ENCODE measurements around the gene SLC11A2. TPM values are rescaled to one million over a fixed set of nuclear protein-coding genes. Genes with fewer than 3 reads are reported as not detected.
A peak's percentile ranks its signal among the peaks of the same experiment; 100 is the strongest.
"Not testable (repeated sequence)": the region's sequence is repeated elsewhere in the genome, so short reads cannot be mapped to it uniquely, and the experiment has no call there.

SLC11A2 gene
- total RNA-seq, 1 donor from 2014 or later: 82.5 TPM

GRCh38 chr12:51028813-51029150, 2.6 kb upstream of the SLC11A2 start:
- DNase-seq (ENCODE audit: low spot score): no peak
- intact Hi-C loops (cut with DNase I): no loop called here
- ATAC-seq: no peak

- ATAC-seq (no peak), DNase-seq (ENCODE audit: low spot score) (no peak)
- intact Hi-C loops (cut with DNase I): no loop called here
Observed at GRCh38 chr12:51028126-51028812, 2.1 kb upstream of the SLC11A2 start.

GRCh38 chr12:51027342-51027835, 1.2 kb upstream of the SLC11A2 start:
- DNase-seq (ENCODE audit: low spot score) (no peak), ATAC-seq (no peak)
- intact Hi-C loops (cut with DNase I): no loop called here

GRCh38 chr12:51025338-51025835, 797 bp downstream of the SLC11A2 start:
- intact Hi-C loops (cut with DNase I): no loop called here
- no peak for DNase-seq (ENCODE audit: low spot score)
- no peak for ATAC-seq

DNA sequence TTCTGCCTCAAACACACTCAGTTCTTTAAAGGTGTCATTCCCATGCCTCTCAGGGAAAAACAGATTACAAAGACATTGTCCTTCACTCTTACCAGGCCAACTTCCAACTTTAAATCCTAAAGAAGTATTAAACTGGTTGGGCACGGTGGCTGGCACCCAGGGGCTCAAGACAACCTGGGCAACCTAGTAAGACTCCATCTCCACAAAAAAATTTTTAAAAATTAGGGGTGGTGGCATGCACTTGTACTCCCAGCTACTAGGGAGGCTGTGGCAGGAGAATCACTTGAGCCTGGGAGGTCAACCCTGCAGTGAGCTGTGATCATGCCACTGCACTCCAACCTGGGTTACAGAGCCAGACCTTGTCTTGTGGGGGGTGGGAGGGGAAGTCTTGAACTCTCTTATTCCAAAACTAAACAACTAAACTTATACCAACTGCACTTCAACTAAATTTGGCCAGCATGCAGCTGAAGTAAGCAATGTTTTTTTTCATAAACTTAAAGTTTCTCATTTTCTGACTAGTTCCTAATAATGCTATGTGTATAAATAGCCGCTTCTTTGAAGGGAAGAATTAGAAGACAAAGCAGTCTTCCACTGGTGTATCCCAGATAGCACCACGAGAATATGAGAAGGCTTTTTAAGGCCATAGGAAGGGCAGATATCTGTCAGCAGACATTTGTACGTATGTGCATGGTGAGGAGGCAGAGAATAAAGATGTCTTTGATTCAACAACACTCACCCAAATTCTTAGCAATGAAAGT, 2.4 kb downstream of the SLC11A2 start:
- no peak for ATAC-seq
- DNase-seq (ENCODE audit: low spot score): no peak
- intact Hi-C loops (cut with DNase I): no loop called here

DNA sequence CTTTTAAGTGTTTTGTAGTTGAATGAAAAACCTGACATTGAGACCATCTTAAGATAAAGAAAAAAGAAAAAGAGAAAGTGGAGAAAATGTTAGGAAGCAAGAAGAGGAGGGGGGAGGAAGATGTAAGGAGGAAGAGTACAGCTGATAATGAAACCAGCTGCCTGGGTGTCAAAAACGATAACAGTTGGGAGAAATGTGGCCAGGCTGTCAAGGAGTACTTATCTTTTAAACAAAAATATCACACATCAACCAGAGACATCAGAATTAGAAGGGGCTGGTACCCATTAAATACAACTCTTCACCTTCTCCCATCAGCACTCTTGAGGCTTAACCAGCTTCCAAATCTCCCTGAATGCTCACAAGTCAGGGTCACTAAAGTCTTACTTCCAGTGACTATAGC, 4.5 kb downstream of the SLC11A2 start:
- DNase-seq (ENCODE audit: low spot score) (no peak), ATAC-seq (no peak)
- intact Hi-C loops (cut with DNase I): no loop called here

GRCh38 chr12:51020448-51021182, 5.6 kb downstream of the SLC11A2 start:
- DNase-seq (ENCODE audit: low spot score) (no peak), ATAC-seq (no peak)
- intact Hi-C loops (cut with DNase I): no loop called here

- ATAC-seq: no peak
- intact Hi-C loops (cut with DNase I): no loop called here
- DNase-seq (ENCODE audit: low spot score): no peak
Observed at GRCh38 chr12:51019927-51020326, 6.3 kb downstream of the SLC11A2 start.

GRCh38 chr12:51018956-51019355, 7.2 kb downstream of the SLC11A2 start:
- intact Hi-C loops (cut with DNase I): no loop called here
- no peak for DNase-seq (ENCODE audit: low spot score)
- ATAC-seq: no peak

GRCh38 chr12:51017452-51017851, 8.7 kb downstream of the SLC11A2 start:
- ATAC-seq: no peak
- intact Hi-C loops (cut with DNase I): no loop called here
- no peak for DNase-seq (ENCODE audit: low spot score)

GRCh38 chr12:51014467-51014866, 11.7 kb downstream of the SLC11A2 start:
- intact Hi-C loops (cut with DNase I); ATAC-seq: not testable (repeated sequence)

GRCh38 chr12:51013441-51013840, 12.7 kb downstream of the SLC11A2 start:
- no peak for ATAC-seq
- intact Hi-C loops (cut with DNase I): no loop called here
- DNase-seq (ENCODE audit: low spot score): no peak

More at GRCh38 chr12:51014467-51014866, 11.7 kb downstream of the SLC11A2 start:
- not testable (repeated sequence) for DNase-seq (ENCODE audit: low spot score)

DNA sequence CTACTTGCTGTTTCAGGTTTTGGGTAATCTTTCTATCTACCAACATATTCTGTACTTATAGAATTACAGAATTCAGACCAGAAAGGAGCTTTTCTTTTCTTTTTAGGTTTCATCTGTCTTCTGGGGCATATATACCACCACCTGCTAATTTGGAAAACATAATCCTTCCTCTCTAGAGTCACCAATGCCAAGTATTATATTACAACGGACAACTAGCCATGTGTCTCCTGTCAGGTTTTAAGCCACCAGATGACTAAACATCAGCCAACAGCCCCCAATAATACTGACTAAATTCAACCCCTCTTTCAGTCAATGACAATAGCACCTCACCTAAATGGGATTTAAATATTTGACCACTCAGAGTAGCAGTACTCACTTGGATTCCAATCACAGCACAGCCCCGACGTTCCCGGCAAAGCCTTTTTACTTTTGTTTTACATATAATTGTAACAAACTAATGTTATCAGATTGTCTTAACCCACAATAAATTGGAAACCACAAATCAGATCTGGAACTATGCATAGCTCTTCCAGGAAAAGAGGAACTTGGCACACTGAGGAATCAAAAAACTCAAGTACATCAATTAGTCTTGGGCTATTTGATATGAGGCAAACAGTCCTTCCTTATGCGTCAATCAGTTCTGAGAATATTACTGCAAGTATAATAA, 13.5 kb downstream of the SLC11A2 start:
- no peak for ATAC-seq
- no peak for DNase-seq (ENCODE audit: low spot score)
- intact Hi-C loops (cut with DNase I): no loop called here

DNA sequence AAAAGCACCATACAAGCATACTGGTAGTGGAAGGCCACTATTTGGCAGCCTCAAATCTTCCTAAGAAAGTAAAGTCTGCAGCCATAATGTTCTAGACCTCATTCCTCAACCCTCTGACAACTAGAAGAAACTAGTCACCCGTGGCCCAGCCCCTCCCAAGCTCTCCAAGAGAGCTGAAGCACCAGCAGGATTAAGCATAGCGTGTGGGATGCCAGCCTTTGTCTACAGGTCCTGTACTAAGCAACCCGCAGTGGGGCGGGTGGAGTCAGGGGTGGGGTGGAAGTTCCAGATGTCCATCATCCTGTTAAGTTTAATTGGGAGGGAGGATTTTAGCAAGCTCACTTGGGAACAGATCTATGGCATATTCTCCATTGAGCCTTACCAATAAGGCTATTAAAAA, 14.2 kb downstream of the SLC11A2 start:
- ATAC-seq (no peak), DNase-seq (ENCODE audit: low spot score) (no peak)

DNA sequence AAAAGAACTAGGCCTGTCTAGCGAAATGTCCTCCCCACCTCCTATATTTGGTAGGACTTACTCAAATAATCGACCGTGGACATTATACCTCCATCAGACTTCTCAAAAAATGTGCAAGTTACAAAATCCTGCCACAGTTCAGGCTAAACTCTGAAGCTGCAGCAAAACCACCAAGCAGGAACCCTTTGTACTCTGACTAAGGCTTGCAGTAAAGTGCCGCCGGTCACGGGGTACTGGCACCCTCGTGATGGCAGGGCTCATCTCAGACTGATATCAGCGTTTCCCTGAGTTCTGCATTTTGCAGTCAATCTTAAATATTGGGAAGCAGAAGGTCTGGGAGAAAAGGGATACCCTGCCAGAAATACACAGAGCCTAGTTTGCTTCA, 17.1 kb downstream of the SLC11A2 start:
- ATAC-seq (peak; percentile 88), DNase-seq (ENCODE audit: low spot score) (peak; percentile 82)
- intact Hi-C loops (cut with DNase I): no loop called here

More for the DNA sequence above, 14.2 kb downstream of the SLC11A2 start:
- intact Hi-C loops (cut with DNase I): no loop called here

GRCh38 chr12:51008329-51009055, 17.7 kb downstream of the SLC11A2 start:
- DNase-seq (ENCODE audit: low spot score) (no peak), ATAC-seq (no peak)
- intact Hi-C loops (cut with DNase I): no loop called here

DNA sequence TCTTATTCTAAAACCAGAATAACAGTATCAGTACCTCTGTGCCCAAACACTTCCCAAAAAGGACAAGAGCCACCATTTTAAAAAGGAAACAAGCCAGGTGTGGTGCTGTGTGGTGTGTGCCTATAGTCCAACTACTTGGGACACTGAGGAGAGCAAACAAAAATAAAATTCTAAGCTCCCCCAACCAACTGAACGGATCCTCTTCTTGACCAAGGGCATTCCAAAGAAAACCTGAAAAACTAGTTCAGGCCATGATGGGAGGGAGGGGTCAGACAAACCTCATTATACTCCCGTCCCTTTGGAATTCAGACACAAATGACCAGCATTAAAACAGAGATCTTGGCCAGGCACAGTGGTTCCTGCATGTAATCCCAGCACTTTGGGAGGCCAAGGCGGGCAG, 20.5 kb downstream of the SLC11A2 start:
- ATAC-seq: no peak

DNA sequence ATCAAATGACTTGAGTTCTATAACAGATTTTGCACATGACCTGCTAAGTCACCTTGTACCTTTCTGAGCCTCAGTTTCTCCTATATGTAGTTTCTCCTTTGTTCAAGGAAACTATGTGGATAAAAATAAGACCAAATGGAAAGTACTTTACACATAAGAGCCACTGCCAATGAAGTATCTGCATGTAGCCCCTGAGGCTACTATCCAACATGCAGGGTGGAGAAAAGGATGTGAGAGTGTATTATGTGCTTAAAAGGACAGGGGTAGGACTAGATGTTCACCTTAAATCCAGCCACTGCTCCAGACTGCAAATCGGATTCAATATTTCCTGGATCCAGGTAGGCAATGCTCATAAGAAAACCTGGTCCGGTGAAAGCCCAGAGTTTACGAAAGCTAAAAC, 21.2 kb downstream of the SLC11A2 start:
- intact Hi-C loops (cut with DNase I): no loop called here
- DNase-seq (ENCODE audit: low spot score) (no peak), ATAC-seq (no peak)

More for the DNA sequence above, 20.5 kb downstream of the SLC11A2 start:
- DNase-seq (ENCODE audit: low spot score): no peak
- intact Hi-C loops (cut with DNase I): no loop called here

DNA sequence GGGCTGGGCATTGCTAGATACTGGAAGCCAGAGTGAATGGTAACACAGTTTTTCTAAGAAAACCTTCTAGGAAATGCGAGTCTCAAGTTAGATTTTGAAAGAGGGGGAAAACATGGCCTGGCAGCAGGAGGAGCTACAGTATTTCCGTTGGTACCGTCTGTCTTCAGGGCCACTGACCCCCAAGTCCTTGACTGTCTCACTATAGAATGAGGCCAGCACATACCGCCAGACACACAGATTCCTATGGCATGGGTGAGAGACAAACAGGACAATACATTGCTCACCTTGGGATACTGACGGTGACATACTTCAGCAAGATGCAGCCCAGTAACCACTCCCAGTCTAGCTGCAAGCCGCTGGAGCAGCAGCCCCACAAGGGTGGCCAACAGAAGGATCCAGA, 21.7 kb downstream of the SLC11A2 start:
- ATAC-seq (no peak), DNase-seq (ENCODE audit: low spot score) (no peak)
- intact Hi-C loops (cut with DNase I): no loop called here

Measured in sciatic nerve (tissue), 2 donors.